Sigmoid colon (tissue), 4 donors: ENCODE measurements around the gene TOGARAM2.
A peak's percentile ranks its signal among the peaks of the same experiment; 100 is the strongest.

Source experiments
- EP300 ChIP-seq, 4 donors: sonication (generic); formaldehyde crosslinking; IDR thresholded peaks; one replicate each; pipeline ENCODE4 v1.6.1; 2017; ENCODE audit warnings: antibody characterized with exemption in 4 of 4
- POLR2A ChIP-seq, 2 donors: fragments of 450-650 bp; IDR thresholded peaks; one replicate each; pipeline ENCODE4 v1.6.1; 2016; ENCODE audit warnings: antibody characterized with exemption in 2 of 2, mild to moderate bottlenecking in 2 of 2, moderate library complexity in 2 of 2
- POLR2AphosphoS5 ChIP-seq, 4 donors: sonication (generic); formaldehyde crosslinking; IDR thresholded peaks; one replicate each; pipeline ENCODE4 v1.6.1; 2017; ENCODE audit warnings: antibody characterized with exemption in 4 of 4
- TF ChIP-seq, protein P1 (sequence below), 4 experiments: fragments of 450-650 bp in 3 of 4; fragments of 200-600 bp in 1 of 4; IDR thresholded peaks; one replicate each; pipeline ENCODE4 v1.5.1; 2016 to 2019; ENCODE audit warnings: antibody characterized with exemption in 4 of 4, mild to moderate bottlenecking in 3 of 4, moderate library complexity in 2 of 4

DNA sequence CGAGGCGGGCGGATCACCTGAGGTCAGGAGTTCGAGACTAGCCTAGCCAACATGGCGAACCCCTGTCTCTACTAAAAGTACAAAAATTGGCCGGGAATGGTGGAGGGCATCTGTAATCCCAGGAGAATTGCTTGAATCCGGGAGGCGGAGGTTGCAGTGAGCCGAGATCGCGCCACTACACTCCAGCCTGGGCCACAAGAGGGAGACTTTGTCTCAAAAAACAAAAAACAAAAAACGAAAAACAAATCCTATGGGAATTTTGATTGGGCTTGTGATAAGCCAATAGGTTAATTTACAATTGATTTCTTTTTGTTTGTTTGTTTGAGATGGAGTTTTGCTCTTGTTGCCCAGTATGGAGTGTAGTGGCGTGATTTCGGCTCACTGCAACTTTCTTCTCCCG lies 24.2 kb upstream of the TOGARAM2 start:
- TF ChIP-seq, protein P1, sequence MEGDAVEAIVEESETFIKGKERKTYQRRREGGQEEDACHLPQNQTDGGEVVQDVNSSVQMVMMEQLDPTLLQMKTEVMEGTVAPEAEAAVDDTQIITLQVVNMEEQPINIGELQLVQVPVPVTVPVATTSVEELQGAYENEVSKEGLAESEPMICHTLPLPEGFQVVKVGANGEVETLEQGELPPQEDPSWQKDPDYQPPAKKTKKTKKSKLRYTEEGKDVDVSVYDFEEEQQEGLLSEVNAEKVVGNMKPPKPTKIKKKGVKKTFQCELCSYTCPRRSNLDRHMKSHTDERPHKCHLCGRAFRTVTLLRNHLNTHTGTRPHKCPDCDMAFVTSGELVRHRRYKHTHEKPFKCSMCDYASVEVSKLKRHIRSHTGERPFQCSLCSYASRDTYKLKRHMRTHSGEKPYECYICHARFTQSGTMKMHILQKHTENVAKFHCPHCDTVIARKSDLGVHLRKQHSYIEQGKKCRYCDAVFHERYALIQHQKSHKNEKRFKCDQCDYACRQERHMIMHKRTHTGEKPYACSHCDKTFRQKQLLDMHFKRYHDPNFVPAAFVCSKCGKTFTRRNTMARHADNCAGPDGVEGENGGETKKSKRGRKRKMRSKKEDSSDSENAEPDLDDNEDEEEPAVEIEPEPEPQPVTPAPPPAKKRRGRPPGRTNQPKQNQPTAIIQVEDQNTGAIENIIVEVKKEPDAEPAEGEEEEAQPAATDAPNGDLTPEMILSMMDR (IDR thresholded peaks at IDR 0.05): peak in 3 of 4 experiments; percentile 23 to 69 (median 56)
- TF ChIP-seq POLR2AphosphoS5 (IDR thresholded peaks at IDR 0.05) (no peak), EP300 (IDR thresholded peaks at IDR 0.05) (no peak), POLR2A (IDR thresholded peaks at IDR 0.05) (no peak)
